Small intestine (tissue), 7 donors: ENCODE measurements around the gene LIG1. TPM values are rescaled to one million over a fixed set of nuclear protein-coding genes. Genes with fewer than 3 reads are reported as not detected.
A peak's percentile ranks its signal among the peaks of the same experiment; 100 is the strongest.

Experiments used
- DNase-seq, 2 donors: peaks; one replicate each; pipeline versions ENCODE4 v3.0.0 to v3.0.0-alpha.2; 2013
- FAIRE-seq: peaks from 2 replicates; lab custom pipeline; 2012; peaks lifted over from hg19 to GRCh38; lab: Jason Lieb, UNC
- H3K27ac ChIP-seq, 3 donors: one replicate each; pipeline ENCODE4 v1.5.1; 2013; ENCODE audit warnings: low read length in 2 of 3, mild to moderate bottlenecking in 2 of 3, control low read depth in 1 of 3, inconsistent platforms in 1 of 3, low read depth in 1 of 3, moderate library complexity in 1 of 3
- H3K27me3 ChIP-seq, 3 donors: one replicate each; pipeline ENCODE4 v1.6.1; 2013; ENCODE audit warnings: low read length in 3 of 3, inconsistent platforms in 1 of 3; ENCODE audit not compliant: control insufficient read depth in 3 of 3, insufficient read depth in 3 of 3
- H3K36me3 ChIP-seq, 3 donors: one replicate each; pipeline ENCODE4 v1.6.1; 2013; ENCODE audit warnings: low read length in 3 of 3, inconsistent platforms in 1 of 3, low read depth in 1 of 3, mild to moderate bottlenecking in 1 of 3, moderate library complexity in 1 of 3; ENCODE audit not compliant: control insufficient read depth in 3 of 3, insufficient read depth in 2 of 3
- H3K4me1 ChIP-seq, 3 donors: one replicate each; pipeline ENCODE4 v1.6.1; 2013; ENCODE audit warnings: low read length in 2 of 3, inconsistent platforms in 1 of 3, low read depth in 1 of 3, mild to moderate bottlenecking in 1 of 3, moderate library complexity in 1 of 3; ENCODE audit not compliant: control insufficient read depth in 3 of 3, insufficient read depth in 2 of 3
- H3K4me3 ChIP-seq, 3 donors: one replicate each; pipeline ENCODE4 v1.5.1; 2013; ENCODE audit warnings: low read length in 3 of 3, control low read depth in 1 of 3, inconsistent platforms in 1 of 3, low read depth in 1 of 3, mild to moderate bottlenecking in 1 of 3, moderate library complexity in 1 of 3
- H3K9me3 ChIP-seq, 2 donors: one replicate each; pipeline ENCODE4 v1.6.1; 2013; ENCODE audit warnings: low read depth in 1 of 2, low read length in 1 of 2; ENCODE audit not compliant: control insufficient read depth in 2 of 2, insufficient read depth in 1 of 2
- WGBS, 3 donors: extraction: QIAGEN DNeasy Blood & Tissue Kit; methylation state at CpG; one replicate each; pipeline ENCODE4 v1.1.7; 2013; 5-methylcytosine and 5-hydroxymethylcytosine counted together
- polyA plus RNA-seq, 4 donors: library from polyadenylated mRNA; stranded (reverse) in 3 of 4; unstranded in 1 of 4; fragments of 200-250 nt in 3 of 4; fragments of 120-200 nt in 1 of 4; gene quantifications; one replicate each; pipeline versions ENCODE4 v1.2.1 to v1.2.3, GENCODE V29; 2013
- donor health status: healthy with polysubstance abuse.
- donor health status: control.
- donor health status: control.
- donor health status: Bipolar disorder and iron deficiency.
- donor health status: healthy.

Gene LIG1
- polyA plus RNA-seq, 4 donors = 27.3 to 44.3 (median 33.3) TPM

DNA sequence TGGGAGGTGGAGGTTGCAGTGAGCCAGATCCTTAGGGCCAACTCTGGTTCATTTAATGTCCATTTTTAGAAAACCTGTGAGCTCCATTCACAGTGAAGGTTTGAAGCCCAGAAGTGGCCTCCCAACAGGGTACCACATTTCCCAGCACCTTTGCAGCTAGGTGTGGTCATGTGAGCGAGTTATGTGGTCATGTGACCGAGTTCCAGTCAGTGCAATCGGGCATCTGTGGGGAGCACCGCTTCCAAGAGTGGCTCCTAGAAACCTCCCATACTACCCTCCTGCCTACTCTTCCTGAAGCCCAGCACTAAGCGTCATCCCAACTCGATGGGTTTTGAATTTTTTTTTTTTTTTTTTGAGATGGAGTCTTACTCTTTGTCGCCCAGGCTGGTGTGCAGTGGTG, 58.9 kb downstream of the LIG1 start:
- DNase-seq (peak in 1 of 2 donors; percentile 29), FAIRE-seq (no peak)
- H3K27ac ChIP-seq = peak overlapping the region in 2 of 3 donors; percentile 79 to 84
- H3K27me3 ChIP-seq = no peaks in the 10 kb centered on the region
- no peaks in the 10 kb centered on the region for H3K9me3 ChIP-seq
- WGBS, 3 donors = 52 to 61% (median 52%) methylated on average over 7 of the region's 7 CpGs
- H3K36me3 ChIP-seq = peaks cover 0 to 17% (median 0%) of the 10 kb centered on the region in 3 donors
- H3K4me1 ChIP-seq = peaks cover 0 to 7% (median 5%) of the 10 kb centered on the region in 3 donors
- H3K4me3 ChIP-seq = no peak overlapping the region

DNA sequence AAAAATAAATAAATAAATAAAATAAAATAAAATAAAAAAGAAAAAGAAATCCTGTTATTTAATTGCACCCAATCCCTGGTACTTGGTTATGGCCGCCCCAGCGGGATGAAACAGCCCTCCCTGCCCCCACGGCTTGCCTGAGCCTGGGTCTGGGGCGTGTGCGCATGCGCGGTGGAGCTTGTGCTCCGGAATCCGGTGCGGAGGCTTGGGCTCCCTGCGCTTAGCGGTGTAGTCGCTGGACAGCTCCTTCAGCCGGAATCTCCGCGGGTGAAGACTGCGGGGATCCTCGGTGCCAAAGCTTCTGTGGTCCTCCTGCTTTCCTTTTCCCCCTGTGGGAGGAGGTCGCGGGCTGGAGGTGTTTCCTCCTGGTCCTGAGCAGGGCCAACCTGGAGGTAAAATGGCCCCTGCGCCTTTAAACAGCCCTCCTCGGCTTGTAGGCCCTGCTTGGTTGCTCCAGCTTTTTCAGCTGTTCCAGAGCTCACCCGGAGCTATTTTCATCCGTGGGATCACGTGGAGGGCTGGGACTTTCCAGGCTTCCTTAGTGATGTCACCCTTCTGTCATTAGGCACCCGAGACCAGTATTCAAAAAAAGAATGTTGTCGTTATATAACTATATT, 59.7 kb downstream of the LIG1 start, which contains the start of gene PLA2G4C:
PLA2G4C (minus strand) TSS at position 468 of the 617 bp plus-strand sequence. CDS start 4,288 bp downstream, outside the sequence.
- no peak for FAIRE-seq
- peak within 1 kb of the TSS; percentile 69 to 94 (median 84) for H3K27ac ChIP-seq
- WGBS, 3 donors = 0 to 1% (median 1%) methylated on average over 25 to 27 of the region's 27 CpGs

DNA sequence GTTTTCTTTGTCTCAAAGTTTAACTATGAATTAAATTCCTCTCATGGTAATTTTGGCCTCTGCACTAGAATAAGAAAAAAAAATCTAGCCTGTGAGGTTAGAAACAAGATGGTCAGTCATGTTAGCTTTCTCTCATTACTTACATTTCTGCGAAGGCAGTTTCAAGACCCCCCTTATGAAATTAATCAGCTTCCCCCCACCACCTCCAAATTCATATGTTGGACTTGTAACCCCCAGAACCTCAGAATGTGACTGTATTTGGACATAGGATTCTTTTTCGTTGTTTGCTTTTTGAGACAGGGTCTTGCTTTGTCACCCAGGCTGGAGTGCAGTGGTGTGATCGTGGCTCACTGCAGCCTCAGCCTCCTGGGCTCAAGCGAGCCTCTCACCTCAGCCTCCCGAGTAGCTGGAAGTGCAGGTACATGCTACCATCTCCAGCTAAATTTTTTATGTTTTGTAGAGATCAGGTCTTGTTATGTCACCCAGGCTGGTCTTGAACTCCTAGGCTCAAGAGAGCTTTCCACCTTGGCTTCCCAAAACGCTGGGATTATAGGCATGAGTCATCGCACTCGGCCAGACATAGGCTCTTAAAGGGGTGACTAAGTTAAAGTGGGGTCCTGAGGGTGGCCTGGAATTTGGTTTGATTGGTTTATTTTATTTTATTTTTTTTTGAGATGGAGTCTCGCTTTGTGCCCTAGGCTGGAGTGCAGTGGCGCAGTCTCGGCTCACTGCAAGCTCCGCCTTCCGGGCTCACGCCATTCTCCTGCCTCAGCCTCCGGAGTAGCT, 61.0 kb downstream of the LIG1 start:
- no peak for DNase-seq
- no peaks in the 10 kb centered on the region for H3K9me3 ChIP-seq
- peaks cover 0 to 1% (median 0%) of the 10 kb centered on the region in 3 donors for H3K36me3 ChIP-seq
- peaks cover 0 to 7% (median 5%) of the 10 kb centered on the region in 3 donors for H3K4me1 ChIP-seq
- FAIRE-seq = no peak
- peak overlapping the region in 1 of 3 donors; percentile 0 for H3K27ac ChIP-seq
- no peak overlapping the region for H3K4me3 ChIP-seq
- H3K27me3 ChIP-seq = no peaks in the 10 kb centered on the region
- WGBS, 3 donors = 79 to 86% (median 82%) methylated on average over 15 of the region's 15 CpGs

More for the DNA sequence above, 59.7 kb downstream of the LIG1 start, which contains the start of gene PLA2G4C:
- peak within 1 kb of the TSS in 2 of 3 donors; percentile 29 to 46 for H3K4me3 ChIP-seq
- DNase-seq = peak; percentile 86 to 91
- H3K9me3 ChIP-seq = no peaks in the 10 kb centered on the region
- H3K36me3 ChIP-seq = peaks cover 0 to 10% (median 0%) of the 10 kb centered on the region in 3 donors
- H3K4me1 ChIP-seq = peaks cover 0 to 7% (median 5%) of the 10 kb centered on the region in 3 donors
- H3K27me3 ChIP-seq = no peaks in the 10 kb centered on the region

GRCh38 chr19:48103922-48104321, 66.2 kb downstream of the LIG1 start:
- WGBS, 3 donors = 89 to 97% (median 95%) methylated on average over 5 of the region's 5 CpGs
- DNase-seq (no peak), FAIRE-seq (no peak)
- no peak overlapping the region for H3K4me3 ChIP-seq
- H3K36me3 ChIP-seq = no peaks in the 10 kb centered on the region
- no peaks in the 10 kb centered on the region for H3K27me3 ChIP-seq
- no peaks in the 10 kb centered on the region for H3K9me3 ChIP-seq
- no peak overlapping the region for H3K27ac ChIP-seq
- H3K4me1 ChIP-seq = peaks cover 0 to 4% (median 3%) of the 10 kb centered on the region in 3 donors

GRCh38 chr19:48102870-48103751, 67.0 kb downstream of the LIG1 start:
- DNase-seq = peak; percentile 50
- 38 to 53% (median 44%) methylated on average over 13 of the region's 13 CpGs for WGBS, 3 donors
- no peak for FAIRE-seq

DNA sequence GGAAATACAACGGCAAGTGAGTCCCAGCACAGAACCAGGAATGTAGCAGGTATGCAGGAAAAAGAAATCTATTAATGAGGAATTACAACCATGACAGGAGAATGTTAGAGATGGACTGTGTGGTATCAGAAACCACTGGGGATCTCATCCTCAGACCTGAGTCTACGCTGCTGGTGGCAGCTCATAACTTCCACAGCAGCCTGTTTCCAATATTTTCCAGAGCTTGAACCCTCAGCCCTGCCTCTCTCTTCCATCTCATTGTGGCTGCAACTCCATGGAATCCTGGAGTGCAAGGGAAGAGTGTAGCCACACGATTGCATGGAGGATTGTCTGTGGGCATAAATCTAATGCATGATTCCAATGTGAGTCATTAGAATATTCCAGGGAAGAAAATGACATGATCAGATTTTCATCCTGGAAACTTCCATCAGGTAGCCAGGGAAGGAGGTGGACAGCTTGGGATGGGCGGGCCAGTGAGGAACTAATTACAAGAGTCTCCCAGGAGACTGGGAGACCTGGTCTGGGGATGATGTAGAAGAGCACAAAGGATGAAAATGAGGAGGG, 74.5 kb downstream of the LIG1 start:
- no peak overlapping the region for H3K27ac ChIP-seq
- H3K27me3 ChIP-seq = no peaks in the 10 kb centered on the region
- FAIRE-seq = no peak
- H3K4me1 ChIP-seq = no peaks in the 10 kb centered on the region
- DNase-seq = no peak
- no peaks in the 10 kb centered on the region for H3K36me3 ChIP-seq
- H3K4me3 ChIP-seq = no peak overlapping the region
- peaks cover 0 to 7% of the 10 kb centered on the region in 2 donors for H3K9me3 ChIP-seq
- WGBS, 3 donors = 79 to 88% (median 86%) methylated on average over 4 of the region's 4 CpGs

More at GRCh38 chr19:48102870-48103751, 67.0 kb downstream of the LIG1 start:
- Histone ChIP-seq H3K36me3 (no peaks in the 10 kb centered on the region), H3K4me3 (no peak overlapping the region), H3K9me3 (no peaks in the 10 kb centered on the region), H3K27ac (no peak overlapping the region), H3K4me1 (peaks cover 0 to 3% (median 3%) of the 10 kb centered on the region in 3 donors), H3K27me3 (no peaks in the 10 kb centered on the region)

DNA sequence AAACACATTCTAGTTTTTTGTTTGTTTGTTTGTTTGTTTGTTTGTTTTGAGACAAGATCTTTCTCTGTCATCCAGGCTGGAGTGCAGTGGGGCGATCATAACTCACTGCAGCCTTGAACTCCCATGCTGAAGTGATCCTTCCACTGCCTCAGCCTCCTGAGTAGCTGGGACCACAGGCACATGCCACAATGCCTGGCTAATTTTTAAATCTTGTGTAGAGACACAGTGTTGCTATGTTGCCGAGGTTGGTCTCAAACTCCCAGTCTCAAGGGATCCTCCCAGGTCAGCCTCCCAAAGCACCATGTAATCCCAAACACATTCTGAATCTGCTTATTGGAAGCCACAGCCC, 75.3 kb downstream of the LIG1 start:
- FAIRE-seq (no peak), DNase-seq (no peak)
- no peaks in the 10 kb centered on the region for H3K27me3 ChIP-seq
- H3K4me1 ChIP-seq = no peaks in the 10 kb centered on the region
- WGBS, 3 donors = 68 to 95% (median 93%) methylated on average over 2 of the region's 2 CpGs
- no peaks in the 10 kb centered on the region for H3K36me3 ChIP-seq
- H3K27ac ChIP-seq = no peak overlapping the region
- no peak overlapping the region for H3K4me3 ChIP-seq
- peaks cover 0 to 9% of the 10 kb centered on the region in 2 donors for H3K9me3 ChIP-seq
